H1 (cell line): ENCODE results near the gene FITM1. TPM values are rescaled to one million over a fixed set of nuclear protein-coding genes. Genes with fewer than 3 reads are reported as not detected.

Source experiments
- CBX8 ChIP-seq: fragments of 300-800, 300-1000 bp; sonication (generic); IDR thresholded peaks from 2 replicates; pipeline ENCODE4 v1.7.1; 2016; ENCODE audit warnings: low read depth, low read length, borderline replicate concordance
- CHD2 ChIP-seq: IDR thresholded peaks from 2 replicates; pipeline ENCODE4 v1.6.1; 2012; ENCODE audit warnings: low read length, improper control_type of control experiment
- PHF8 ChIP-seq: fragments of 200-600 bp; sonication (generic); conservative IDR thresholded peaks from 2 replicates; pipeline ENCODE4 v1.7.1; 2012; ENCODE audit warnings: low read depth, mild to moderate bottlenecking, inconsistent platforms, low read length, moderate library complexity
- POU5F1 ChIP-seq: IDR thresholded peaks from 2 replicates; pipeline ENCODE4 v1.6.1; 2011; ENCODE audit warnings: low read depth, mild to moderate bottlenecking, low read length, moderate library complexity
- SAP30 ChIP-seq: fragments of 300-600 bp; sonication (generic); IDR thresholded peaks from 2 replicates; pipeline ENCODE4 v1.7.1; 2012; ENCODE audit warnings: low read length, moderate library complexity, mild to moderate bottlenecking, inconsistent platforms; ENCODE audit not compliant: insufficient read depth, insufficient replicate concordance
- SUZ12 ChIP-seq: fragments of 200-600 bp; sonication (generic); IDR thresholded peaks from 2 replicates; pipeline ENCODE4 v1.6.1; 2012; ENCODE audit warnings: mild to moderate bottlenecking, inconsistent platforms, low read length, moderate library complexity, mixed read lengths
- polyA plus RNA-seq, 7 experiments: library from polyadenylated mRNA; depleted of rRNA in 3 of 7; stranded (reverse) in 5 of 7; unstranded in 2 of 7; fragments of >200 nt in 5 of 7; fragments of 200-250 nt in 2 of 7; gene quantifications; 1 replicate in 5 of 7; 2 replicates in 1 of 7; 4 replicates in 1 of 7; pipeline versions ENCODE4 v1.2.1 to v1.2.3, GENCODE V29; 2011 to 2013; ENCODE audit warnings: missing spikeins in 2 of 7, mixed read lengths in 2 of 7
- total RNA-seq: library from RNA; stranded (reverse); fragmentation: NEBNext Ultra II Directional; extraction: Animal tissue kit (Norgen Biotek cat#: 25700); gene quantifications from 2 replicates; pipeline ENCODE4 v1.2.1, GENCODE V29; 2021

Gene FITM1
- total and polyA plus RNA-seq, 2 of the 8 experiments (the other 6 are each of a cell fraction or from before 2014, with no cell fraction given): 0.53 to 0.76 TPM

GRCh38 chr14:24123424-24124417 lies 6.7 kb upstream of the FITM1 start (continued):
- TF ChIP-seq PHF8: no peak
- no peak for TF ChIP-seq POU5F1
- no peak for TF ChIP-seq SUZ12
- TF ChIP-seq CHD2: no peak
- TF ChIP-seq CBX8: no peak
- no peak for TF ChIP-seq SAP30
